ENCODE measurements around the gene ARHGAP12.

Gene ARHGAP12

DNA sequence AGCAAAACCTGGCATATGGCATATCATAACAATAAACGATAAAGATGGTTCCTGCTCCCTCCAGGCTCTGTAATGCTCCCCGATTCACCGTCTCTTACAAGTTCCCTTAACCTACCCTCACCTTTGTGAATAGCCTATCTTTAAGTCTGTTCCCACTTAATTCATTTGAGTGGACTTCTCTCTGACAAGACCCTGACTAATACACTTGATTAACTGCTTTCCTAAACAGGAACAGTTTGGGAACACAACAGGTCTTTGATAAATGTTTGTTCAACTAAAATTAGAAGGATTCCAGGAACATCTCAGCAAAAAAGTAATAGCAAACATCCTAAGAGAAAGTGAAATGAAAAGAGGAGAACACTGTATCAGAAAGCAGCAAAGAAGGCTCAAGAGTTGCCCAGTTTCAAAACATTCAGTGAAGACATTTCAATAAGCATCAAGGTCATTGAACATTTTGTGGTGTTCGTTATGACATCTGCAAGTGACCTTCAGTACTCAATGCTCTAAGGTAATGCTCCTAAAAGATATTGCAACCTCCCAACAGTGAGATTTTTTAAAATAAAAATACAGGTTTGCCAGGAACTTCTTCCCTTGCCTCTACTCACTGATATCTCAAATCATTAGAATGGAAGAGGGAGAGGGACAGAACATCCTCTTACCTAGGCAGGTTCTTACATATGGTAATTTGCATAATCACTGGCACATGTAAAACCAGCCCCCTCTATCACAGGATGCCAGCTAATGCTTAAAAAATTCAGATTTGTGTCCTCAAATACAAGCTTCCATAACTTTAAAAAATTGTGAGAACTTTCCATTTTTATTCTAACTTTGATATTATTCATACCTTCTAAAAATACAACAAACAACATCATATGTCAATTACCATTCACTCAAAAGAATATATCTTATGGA lies 11.4 kb upstream of the ARHGAP12 start:
- H3K9ac ChIP-seq (ENCODE audit: low read depth, low read length) = no peak overlapping the region
- peaks cover 27% of the 10 kb centered on the region for H3K4me1 ChIP-seq (ENCODE audit: insufficient read depth, low read length)
- no peaks in the 10 kb centered on the region for H3K36me3 ChIP-seq (ENCODE audit: insufficient read depth, low read length)
- H3K9me3 ChIP-seq (ENCODE audit: control insufficient read depth, insufficient read depth, low read length) = no peaks in the 10 kb centered on the region

DNA sequence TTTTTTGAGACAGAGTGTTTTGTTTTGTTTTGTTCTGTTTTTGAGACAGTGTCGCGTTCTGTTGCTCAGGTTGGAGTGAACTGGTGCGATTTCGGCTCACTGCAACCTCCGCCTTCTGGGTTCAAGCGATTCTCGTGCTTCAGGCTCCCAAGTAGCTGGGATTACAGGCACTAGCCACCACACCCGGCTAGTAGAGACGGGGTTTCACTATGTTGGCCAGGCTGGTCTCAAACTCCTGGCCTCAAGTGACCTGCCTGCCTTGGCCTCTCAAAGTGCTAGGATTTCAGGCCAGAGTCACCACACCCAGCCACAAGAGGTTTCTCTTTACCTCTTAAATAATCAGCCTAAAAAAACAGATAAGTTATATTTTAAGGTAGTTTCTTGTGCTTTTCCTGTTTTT lies 8.7 kb upstream of the ARHGAP12 start:
- no peak overlapping the region for H3K9ac ChIP-seq (ENCODE audit: low read depth, low read length)
- peaks cover 21% of the 10 kb centered on the region for H3K4me1 ChIP-seq (ENCODE audit: insufficient read depth, low read length)
- no peaks in the 10 kb centered on the region for H3K9me3 ChIP-seq (ENCODE audit: control insufficient read depth, insufficient read depth, low read length)
- H3K36me3 ChIP-seq (ENCODE audit: insufficient read depth, low read length) = no peaks in the 10 kb centered on the region

- Histone ChIP-seq H3K9ac (ENCODE audit: low read depth, low read length) (no peak overlapping the region), H3K36me3 (ENCODE audit: insufficient read depth, low read length) (no peaks in the 10 kb centered on the region), H3K9me3 (ENCODE audit: control insufficient read depth, insufficient read depth, low read length) (no peaks in the 10 kb centered on the region), H3K4me1 (ENCODE audit: insufficient read depth, low read length) (peaks cover 21% of the 10 kb centered on the region)
These were observed 8.3 kb upstream of the ARHGAP12 start for GRCh38 chr10:31936933-31937332.

DNA sequence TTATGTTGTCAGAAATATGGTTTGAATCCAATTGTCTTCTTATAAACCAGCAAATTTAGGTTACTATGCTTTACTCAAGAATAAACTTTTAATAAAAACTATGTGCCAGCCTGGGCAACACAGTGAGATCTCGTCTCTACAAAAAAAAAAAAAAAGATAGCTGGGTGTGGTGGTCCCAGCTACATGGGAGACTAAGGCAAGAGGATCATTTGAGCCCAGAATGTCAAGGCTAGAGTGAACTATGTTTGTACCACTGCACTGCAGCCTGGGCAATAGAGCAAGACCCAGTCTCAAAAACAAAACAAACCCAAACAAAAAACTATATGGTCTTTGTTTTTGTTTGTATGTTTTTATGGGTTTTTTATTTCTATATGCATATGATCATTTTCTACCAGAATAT lies 7.5 kb upstream of the ARHGAP12 start:
- no peaks in the 10 kb centered on the region for H3K9me3 ChIP-seq (ENCODE audit: control insufficient read depth, insufficient read depth, low read length)
- H3K36me3 ChIP-seq (ENCODE audit: insufficient read depth, low read length) = no peaks in the 10 kb centered on the region
- peaks cover 19% of the 10 kb centered on the region for H3K4me1 ChIP-seq (ENCODE audit: insufficient read depth, low read length)
- H3K9ac ChIP-seq (ENCODE audit: low read depth, low read length) = no peak overlapping the region

GRCh38 chr10:31935678-31936077 lies 7.0 kb upstream of the ARHGAP12 start:
- no peaks in the 10 kb centered on the region for H3K36me3 ChIP-seq (ENCODE audit: insufficient read depth, low read length)
- H3K9ac ChIP-seq (ENCODE audit: low read depth, low read length) = no peak overlapping the region
- H3K9me3 ChIP-seq (ENCODE audit: control insufficient read depth, insufficient read depth, low read length) = no peaks in the 10 kb centered on the region
- H3K4me1 ChIP-seq (ENCODE audit: insufficient read depth, low read length) = peaks cover 15% of the 10 kb centered on the region

GRCh38 chr10:31932838-31933237 lies 4.2 kb upstream of the ARHGAP12 start:
- Histone ChIP-seq H3K36me3 (ENCODE audit: insufficient read depth, low read length) (no peaks in the 10 kb centered on the region), H3K9ac (ENCODE audit: low read depth, low read length) (no peak overlapping the region), H3K9me3 (ENCODE audit: control insufficient read depth, insufficient read depth, low read length) (no peaks in the 10 kb centered on the region), H3K4me1 (ENCODE audit: insufficient read depth, low read length) (0 out of 2 replicates have a peak, but pooled peaks cover 9% of the 10 kb centered on the region)

- Histone ChIP-seq H3K36me3 (ENCODE audit: insufficient read depth, low read length) (no peaks in the 10 kb centered on the region), H3K9me3 (ENCODE audit: control insufficient read depth, insufficient read depth, low read length) (no peaks in the 10 kb centered on the region), H3K4me1 (ENCODE audit: insufficient read depth, low read length) (peaks cover 11% of the 10 kb centered on the region), H3K9ac (ENCODE audit: low read depth, low read length) (no peak overlapping the region)
These were observed 2.2 kb upstream of the ARHGAP12 start for GRCh38 chr10:31930856-31931255.

GRCh38 chr10:31930023-31930751 lies 1.6 kb upstream of the ARHGAP12 start:
- peaks cover 17% of the 10 kb centered on the region for H3K4me1 ChIP-seq (ENCODE audit: insufficient read depth, low read length)
- no peaks in the 10 kb centered on the region for H3K9me3 ChIP-seq (ENCODE audit: control insufficient read depth, insufficient read depth, low read length)
- no peaks in the 10 kb centered on the region for H3K36me3 ChIP-seq (ENCODE audit: insufficient read depth, low read length)
- H3K9ac ChIP-seq (ENCODE audit: low read depth, low read length) = peak overlapping the region; percentile 94; the same call in 1 of the 2 replicates

- Histone ChIP-seq H3K4me1 (ENCODE audit: insufficient read depth, low read length) (peaks cover 17% of the 10 kb centered on the region), H3K36me3 (ENCODE audit: insufficient read depth, low read length) (no peaks in the 10 kb centered on the region), H3K9ac (ENCODE audit: low read depth, low read length) (peak overlapping the region; percentile 94), H3K9me3 (ENCODE audit: control insufficient read depth, insufficient read depth, low read length) (no peaks in the 10 kb centered on the region)
These were observed 811 bp upstream of the ARHGAP12 start for GRCh38 chr10:31929261-31930022.

- peak overlapping the region; percentile 94 for H3K9ac ChIP-seq (ENCODE audit: low read depth, low read length)
- H3K9me3 ChIP-seq (ENCODE audit: control insufficient read depth, insufficient read depth, low read length) = no peaks in the 10 kb centered on the region
- H3K36me3 ChIP-seq (ENCODE audit: insufficient read depth, low read length) = no peaks in the 10 kb centered on the region
- peaks cover 17% of the 10 kb centered on the region for H3K4me1 ChIP-seq (ENCODE audit: insufficient read depth, low read length)
These were observed 615 bp downstream of the ARHGAP12 start for GRCh38 chr10:31927884-31928548.

DNA sequence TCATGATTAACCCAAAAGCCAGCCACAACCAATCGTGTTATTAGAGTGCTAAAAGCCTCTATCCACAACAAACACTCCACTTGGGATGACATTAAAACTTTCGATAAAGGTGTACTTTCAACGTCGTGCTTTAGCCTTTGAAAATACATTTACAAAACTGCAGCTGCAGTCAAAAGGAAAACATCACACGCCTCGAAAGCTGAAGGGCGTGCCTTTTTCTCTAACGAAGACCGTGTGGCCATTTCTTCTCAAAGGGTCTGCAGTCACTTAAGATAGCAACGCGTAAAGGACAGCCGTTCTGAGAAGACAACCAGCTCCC lies 1.1 kb downstream of the ARHGAP12 start:
- H3K9ac ChIP-seq (ENCODE audit: low read depth, low read length) = peak overlapping the region; percentile 94
- no peaks in the 10 kb centered on the region for H3K36me3 ChIP-seq (ENCODE audit: insufficient read depth, low read length)
- no peaks in the 10 kb centered on the region for H3K9me3 ChIP-seq (ENCODE audit: control insufficient read depth, insufficient read depth, low read length)
- peaks cover 17% of the 10 kb centered on the region for H3K4me1 ChIP-seq (ENCODE audit: insufficient read depth, low read length)

- Histone ChIP-seq H3K4me1 (ENCODE audit: insufficient read depth, low read length) (peaks cover 17% of the 10 kb centered on the region), H3K9ac (ENCODE audit: low read depth, low read length) (peak overlapping the region; percentile 94), H3K9me3 (ENCODE audit: control insufficient read depth, insufficient read depth, low read length) (no peaks in the 10 kb centered on the region), H3K36me3 (ENCODE audit: insufficient read depth, low read length) (no peaks in the 10 kb centered on the region)
These were observed 1.7 kb downstream of the ARHGAP12 start for GRCh38 chr10:31926765-31927564.

DNA sequence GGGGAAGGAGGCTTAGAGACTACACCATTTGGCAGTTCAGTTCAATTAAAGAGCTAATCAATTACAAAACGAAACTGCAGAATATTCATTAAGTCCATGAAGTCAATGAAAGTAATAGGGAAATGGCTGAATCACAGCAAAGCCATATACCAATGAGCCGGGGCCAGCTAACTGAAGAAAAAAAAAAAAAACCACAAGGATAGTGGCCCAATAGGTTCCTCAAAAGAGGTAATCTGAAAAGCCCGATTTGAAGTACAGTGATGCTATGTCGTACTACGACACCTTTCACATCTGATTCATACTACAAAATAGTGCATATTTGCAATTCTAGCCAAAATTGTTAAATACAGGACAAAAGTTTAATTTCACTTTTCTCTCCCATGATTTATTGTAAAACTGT lies 2.5 kb downstream of the ARHGAP12 start:
- Histone ChIP-seq H3K36me3 (ENCODE audit: insufficient read depth, low read length) (no peaks in the 10 kb centered on the region), H3K9me3 (ENCODE audit: control insufficient read depth, insufficient read depth, low read length) (no peaks in the 10 kb centered on the region), H3K4me1 (ENCODE audit: insufficient read depth, low read length) (peaks cover 17% of the 10 kb centered on the region)

More for the DNA sequence above, 2.5 kb downstream of the ARHGAP12 start:
- H3K9ac ChIP-seq (ENCODE audit: low read depth, low read length) = no peak overlapping the region; the same call in 1 of the 2 replicates

Data from ES-I3 (cell line).